ENCODE results near the gene ASTL. TPM values are rescaled to one million over a fixed set of nuclear protein-coding genes. Genes with fewer than 3 reads are reported as not detected.

ASTL gene
- total and polyA plus RNA-seq, 4 donors = not detected

- no peaks in the 10 kb centered on the region for H3K36me3 ChIP-seq (ENCODE audit: control insufficient read depth in 4 of 4, insufficient read depth in 3 of 4, low read depth in 1 of 4, low read length in 3 of 4)
- DNase-seq (ENCODE audit: low spot score) = no peak
- peaks cover 0 to 3% (median 0%) of the 10 kb centered on the region in 4 donors for H3K27me3 ChIP-seq (ENCODE audit: control insufficient read depth in 4 of 4, insufficient read depth in 4 of 4, low read length in 3 of 4)
- H3K9me3 ChIP-seq (ENCODE audit: control insufficient read depth in 4 of 4, low read length in 3 of 4) = no peaks in the 10 kb centered on the region
- TF ChIP-seq MAX (IDR thresholded peaks at IDR 0.05) = no peak
- TF ChIP-seq FOXA2 (IDR thresholded peaks at IDR 0.05) = no peak
- no peak for TF ChIP-seq EGR1 (IDR thresholded peaks at IDR 0.05; ENCODE audit: low read depth in 2 of 2)
- no peak for TF ChIP-seq NR2F2 (IDR thresholded peaks at IDR 0.05)
- no peak for TF ChIP-seq ATF3 (IDR thresholded peaks at IDR 0.05)
- no peak for TF ChIP-seq TAF1 (conservative IDR thresholded peaks at IDR 0.05)
- TF ChIP-seq ZBTB33 (IDR thresholded peaks at IDR 0.05) = no peak
- no peak for TF ChIP-seq FOXA1 (IDR thresholded peaks at IDR 0.05)
- H3K9ac ChIP-seq (ENCODE audit: low read depth in 1 of 2, low read length in 2 of 2) = no peak overlapping the region
- peaks cover 0 to 6% (median 3%) of the 10 kb centered on the region in 4 donors for H3K4me1 ChIP-seq (ENCODE audit: control insufficient read depth in 4 of 4, insufficient read depth in 4 of 4, low read length in 3 of 4)
- no peak overlapping the region for H3K4me3 ChIP-seq (ENCODE audit: low read depth in 1 of 3, low read length in 3 of 3)
- WGBS = 93% methylated on average over 5 of the region's 5 CpGs
- H3K27ac ChIP-seq (ENCODE audit: low read depth in 1 of 2, low read length in 2 of 2) = no peak overlapping the region
Observed at GRCh38 chr2:96119389-96119751, 18.9 kb downstream of the ASTL start.

GRCh38 chr2:96118698-96119388 is 19.5 kb downstream of the ASTL start:
- H3K27ac ChIP-seq (ENCODE audit: low read depth in 1 of 2, low read length in 2 of 2) = no peak overlapping the region
- no peak for DNase-seq (ENCODE audit: low spot score)
- 89% methylated on average over 13 of the region's 13 CpGs for WGBS
- TF ChIP-seq HNF4G (IDR thresholded peaks at IDR 0.05) (no peak), RXRA (IDR thresholded peaks at IDR 0.05) (no peak), TAF1 (conservative IDR thresholded peaks at IDR 0.05) (no peak), JUND (IDR thresholded peaks at IDR 0.05) (no peak), MAX (IDR thresholded peaks at IDR 0.05) (no peak), NR2F2 (IDR thresholded peaks at IDR 0.05) (no peak), HNF4A (conservative IDR thresholded peaks at IDR 0.05) (no peak), EGR1 (IDR thresholded peaks at IDR 0.05; ENCODE audit: low read depth in 2 of 2) (no peak), REST (IDR thresholded peaks at IDR 0.05) (no peak), SP1 (IDR thresholded peaks at IDR 0.05) (no peak), GABPA (IDR thresholded peaks at IDR 0.05 in 1 of 2, conservative IDR thresholded peaks at IDR 0.05 in 1 of 2) (no peak), FOXA1 (IDR thresholded peaks at IDR 0.05) (no peak), ATF3 (IDR thresholded peaks at IDR 0.05) (no peak), CTCF (IDR thresholded peaks at IDR 0.05; ENCODE audit: low read depth, low read length, missing input control) (no peak), RAD21 (IDR thresholded peaks at IDR 0.05) (no peak), FOXA2 (IDR thresholded peaks at IDR 0.05) (no peak), YY1 (IDR thresholded peaks at IDR 0.05) (no peak), ZBTB33 (IDR thresholded peaks at IDR 0.05) (no peak)
- no peaks in the 10 kb centered on the region for H3K9me3 ChIP-seq (ENCODE audit: control insufficient read depth in 4 of 4, low read length in 3 of 4)
- H3K36me3 ChIP-seq (ENCODE audit: control insufficient read depth in 4 of 4, insufficient read depth in 3 of 4, low read depth in 1 of 4, low read length in 3 of 4) = no peaks in the 10 kb centered on the region
- H3K9ac ChIP-seq (ENCODE audit: low read depth in 1 of 2, low read length in 2 of 2) = no peak overlapping the region
- peaks cover 0 to 3% (median 0%) of the 10 kb centered on the region in 4 donors for H3K27me3 ChIP-seq (ENCODE audit: control insufficient read depth in 4 of 4, insufficient read depth in 4 of 4, low read length in 3 of 4)
- H3K4me1 ChIP-seq (ENCODE audit: control insufficient read depth in 4 of 4, insufficient read depth in 4 of 4, low read length in 3 of 4) = peaks cover 0 to 6% (median 3%) of the 10 kb centered on the region in 4 donors
- H3K4me3 ChIP-seq (ENCODE audit: low read depth in 1 of 3, low read length in 3 of 3) = no peak overlapping the region

Measured in liver (tissue), 9 donors.